Fibroblast of the conjunctiva (primary cell): Measurements from ENCODE around the gene LCNL1.

Experiments used
- DNase-seq: peaks from one replicate; pipeline ENCODE4 v3.0.0-alpha.2; 2010; ENCODE audit warnings: low read depth

The LCNL1 gene

GRCh38 chr9:136982232-136983051 is at the start of gene LCNL1:
TSS of gene LCNL1 (plus strand) at chr9:136982993. CDS start at chr9:136983587, 594 bp downstream.
- DNase-seq, result no peak

- DNase-seq, result no peak
These were observed 48.5 kb upstream of the LCNL1 start for GRCh38 chr9:136934277-136934676.

GRCh38 chr9:136935651-136936050 is 47.1 kb upstream of the LCNL1 start:
- DNase-seq, result no peak

GRCh38 chr9:136936645-136937170 is 46.1 kb upstream of the LCNL1 start:
- no peak for DNase-seq

GRCh38 chr9:136937186-136938001 is 45.4 kb upstream of the LCNL1 start:
- DNase-seq, result no peak

- no peak for DNase-seq
These were observed 43.3 kb upstream of the LCNL1 start for GRCh38 chr9:136939431-136939995.

GRCh38 chr9:136939996-136940525 is 42.7 kb upstream of the LCNL1 start:
- DNase-seq, result no peak

- DNase-seq, result no peak
These were observed 42.1 kb upstream of the LCNL1 start for GRCh38 chr9:136940526-136941230.

- no peak for DNase-seq
These were observed 41.3 kb upstream of the LCNL1 start for GRCh38 chr9:136941231-136942111.

- DNase-seq, result no peak
These were observed 40.5 kb upstream of the LCNL1 start for GRCh38 chr9:136942112-136942880.

- DNase-seq, result no peak
These were observed 39.9 kb upstream of the LCNL1 start for GRCh38 chr9:136942881-136943230.

GRCh38 chr9:136943291-136944211 is 39.2 kb upstream of the LCNL1 start:
- DNase-seq, result no peak

- no peak for DNase-seq
These were observed 38.6 kb upstream of the LCNL1 start for GRCh38 chr9:136944212-136944518.

- peak; percentile 84 for DNase-seq
These were observed 38.1 kb upstream of the LCNL1 start, which contains the start of the genes C8G and FBXW5 for GRCh38 chr9:136944519-136945332. TSS of gene C8G (plus strand) at chr9:136945243. CDS start at chr9:136945321, 78 bp downstream. TSS of gene FBXW5 (minus strand) at chr9:136944738. CDS start at chr9:136944083, 655 bp downstream.

GRCh38 chr9:136945333-136946227 is 37.2 kb upstream of the LCNL1 start:
- no peak for DNase-seq

GRCh38 chr9:136946228-136947027 is 36.4 kb upstream of the LCNL1 start:
- DNase-seq, result no peak
